Measurements from ENCODE around the gene PDCD4.
"Not testable (repeated sequence)": the region's sequence is repeated elsewhere in the genome, so short reads cannot be mapped to it uniquely, and the experiment has no call there.

PDCD4 gene

DNA sequence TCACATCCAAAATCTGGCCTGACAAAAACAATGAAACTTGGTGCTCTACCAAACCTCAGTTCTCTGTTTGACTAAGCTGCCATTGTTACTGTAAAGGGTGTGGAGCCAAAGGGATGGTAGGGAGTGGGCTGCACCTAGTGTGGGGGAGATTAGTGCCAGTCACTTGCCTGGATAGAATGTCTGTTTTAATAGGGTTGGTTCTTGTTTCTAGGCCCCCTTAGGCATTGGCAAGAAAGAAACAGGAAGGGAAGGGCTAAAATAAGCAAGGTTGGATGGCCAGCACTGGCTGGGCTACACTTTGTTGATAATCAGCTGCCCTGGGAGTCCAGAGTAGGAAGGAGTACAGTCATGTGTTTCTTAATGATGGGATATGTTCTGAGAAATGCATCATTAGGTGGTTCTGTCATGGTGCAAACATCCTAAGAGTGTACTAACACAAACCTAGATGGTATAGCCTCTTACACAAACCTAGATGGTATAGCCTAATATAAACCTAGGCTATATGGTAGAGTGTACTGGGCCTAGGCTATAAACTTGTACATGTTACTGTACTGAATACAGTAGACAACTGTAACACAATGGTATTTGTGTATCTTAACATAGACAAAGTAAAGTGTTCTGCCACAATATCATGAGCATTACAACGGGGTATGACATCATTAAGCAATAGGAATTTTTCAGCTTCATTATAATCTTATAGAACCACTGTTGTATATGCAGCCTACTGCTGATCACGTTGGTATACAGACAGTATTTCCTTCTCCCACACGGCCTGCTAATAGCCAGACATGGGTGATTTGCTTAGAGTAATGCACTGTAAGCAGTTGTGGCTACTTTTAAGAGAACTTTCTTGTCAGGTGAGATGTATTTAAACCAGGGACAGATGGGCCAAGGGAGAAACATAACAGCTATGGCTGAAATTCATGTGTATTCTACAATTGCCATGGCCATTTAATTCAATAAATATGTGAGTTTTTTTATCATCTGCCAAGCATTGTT, 31.9 kb downstream of the PDCD4 start:
- Histone ChIP-seq H3K27ac (ENCODE audit: insufficient read depth in 1 of 2, low read depth in 1 of 2, low read length in 2 of 2, poor library complexity in 1 of 2, severe bottlenecking in 2 of 2) (no peak overlapping the region), H3K36me3 (ENCODE audit: control insufficient read depth in 4 of 4, insufficient read depth in 4 of 4, low read length in 3 of 4) (peaks cover 7 to 31% (median 19%) of the 10 kb centered on the region in 4 experiments), H3K4me3 (ENCODE audit: control insufficient read depth in 1 of 7, extremely low read depth in 1 of 7, insufficient read depth in 4 of 7, low read depth in 2 of 7, low read length in 6 of 7) (no peak overlapping the region), H3K4me1 (ENCODE audit: control extremely low read depth in 1 of 4, control insufficient read depth in 4 of 4, insufficient read depth in 4 of 4, low read length in 3 of 4) (no peaks in the 10 kb centered on the region), H3K27me3 (replicated peaks in 2 of 5; ENCODE audit: control insufficient read depth in 4 of 5, insufficient read depth in 5 of 5, low read length in 4 of 5) (no peaks in the 10 kb centered on the region), H3K9me3 (ENCODE audit: control extremely low read depth in 1 of 5, control insufficient read depth in 4 of 5, insufficient read depth in 2 of 5, low read depth in 1 of 5, low read length in 4 of 5) (no peaks in the 10 kb centered on the region)
- DNase-seq: no peak
- POLR2A ChIA-PET: no interaction called here
- WGBS (ENCODE audit: insufficient coverage): 92% methylated on average over 2 of the region's 3 CpGs
- CTCF ChIA-PET: interaction anchor here (0.9 to 2.0 kb wide), 6 partner anchors 8 to 296 kb away, joined by 3 to 7 read pairs (median 3); no protein-coding TSS in a partner anchor

DNA sequence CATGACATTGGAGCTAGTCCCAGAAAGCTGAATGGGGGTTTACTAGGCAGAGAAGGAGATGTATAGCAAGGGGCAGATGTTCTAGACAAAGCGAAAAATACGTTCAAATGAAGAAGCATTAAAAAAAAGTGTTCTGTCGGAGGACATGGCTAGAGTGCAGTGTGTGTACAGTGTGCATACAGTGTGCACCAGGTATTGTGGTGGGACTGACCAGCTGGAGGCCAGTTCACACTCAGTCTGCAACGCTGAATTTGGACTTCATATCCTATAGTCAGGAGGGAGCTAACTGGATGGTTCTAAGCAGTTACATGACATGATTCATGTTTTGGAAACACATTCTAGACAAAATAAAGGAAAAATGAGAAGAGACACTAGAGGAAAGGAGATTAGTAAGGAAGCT, 38.4 kb downstream of the PDCD4 start:
- 97% methylated on average over 4 of the region's 4 CpGs for WGBS (ENCODE audit: insufficient coverage)
- H3K9me3 ChIP-seq (ENCODE audit: control extremely low read depth in 1 of 5, control insufficient read depth in 4 of 5, insufficient read depth in 2 of 5, low read depth in 1 of 5, low read length in 4 of 5): no peaks in the 10 kb centered on the region

DNA sequence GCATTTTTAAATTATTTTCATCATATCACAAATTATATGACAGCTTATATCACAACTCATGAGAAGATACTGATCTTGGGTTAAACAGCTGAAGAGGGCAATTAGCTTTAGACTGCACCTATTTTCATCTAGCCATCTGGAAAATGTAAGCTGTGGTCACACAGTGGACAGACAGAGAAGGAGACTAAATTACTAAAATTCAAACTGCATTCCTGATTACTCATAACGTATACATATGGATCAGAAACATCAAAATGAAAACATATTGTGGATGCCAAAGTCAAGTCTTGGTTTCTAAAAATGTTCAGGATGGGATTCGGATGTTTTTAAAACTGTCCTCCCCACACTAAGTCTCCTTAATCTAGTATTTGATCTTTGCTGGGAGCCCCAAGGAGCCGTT, 40.6 kb downstream of the PDCD4 start:
- Histone ChIP-seq H3K9me3 (ENCODE audit: control extremely low read depth in 1 of 5, control insufficient read depth in 4 of 5, insufficient read depth in 2 of 5, low read depth in 1 of 5, low read length in 4 of 5) (no peaks in the 10 kb centered on the region), H3K4me3 (ENCODE audit: control insufficient read depth in 1 of 7, extremely low read depth in 1 of 7, insufficient read depth in 4 of 7, low read depth in 2 of 7, low read length in 6 of 7) (no peak overlapping the region), H3K36me3 (ENCODE audit: control insufficient read depth in 4 of 4, insufficient read depth in 4 of 4, low read length in 3 of 4) (peaks cover 0 to 4% (median 0%) of the 10 kb centered on the region in 4 experiments), H3K27ac (ENCODE audit: insufficient read depth in 1 of 2, low read depth in 1 of 2, low read length in 2 of 2, poor library complexity in 1 of 2, severe bottlenecking in 2 of 2) (no peak overlapping the region), H3K27me3 (replicated peaks in 2 of 5; ENCODE audit: control insufficient read depth in 4 of 5, insufficient read depth in 5 of 5, low read length in 4 of 5) (no peaks in the 10 kb centered on the region), H3K4me1 (ENCODE audit: control extremely low read depth in 1 of 4, control insufficient read depth in 4 of 4, insufficient read depth in 4 of 4, low read length in 3 of 4) (peaks cover 0 to 4% (median under 1%) of the 10 kb centered on the region in 4 experiments)
- no peak for DNase-seq
- WGBS (ENCODE audit: insufficient coverage): 100% methylated on average over 2 of the region's 3 CpGs
- CTCF ChIA-PET: interaction anchor here (0.8 to 1.4 kb wide), 3 partner anchors 17 to 316 kb away, joined by 3 to 4 read pairs (median 3); no protein-coding TSS in a partner anchor
- POLR2A ChIA-PET: interaction anchor here (0.7 to 1.4 kb wide), 2 partner anchors 10 to 156 kb away, joined by 3 to 4 read pairs; no protein-coding TSS in a partner anchor

More for the DNA sequence above, 38.4 kb downstream of the PDCD4 start:
- DNase-seq: no peak
- ChIA-PET CTCF (interaction anchor here (0.9 to 1.3 kb wide), 5 partner anchors 9 to 299 kb away, joined by 3 to 7 read pairs (median 3); no protein-coding TSS in a partner anchor), POLR2A (interaction anchor here (0.6 to 1.0 kb wide), 2 partner anchors 9 to 75 kb away, joined by 3 to 4 read pairs; partner anchors contain the start of genes BBIP1 and SHOC2)
- no peak overlapping the region for H3K27ac ChIP-seq (ENCODE audit: insufficient read depth in 1 of 2, low read depth in 1 of 2, low read length in 2 of 2, poor library complexity in 1 of 2, severe bottlenecking in 2 of 2)
- no peak overlapping the region for H3K4me3 ChIP-seq (ENCODE audit: control insufficient read depth in 1 of 7, extremely low read depth in 1 of 7, insufficient read depth in 4 of 7, low read depth in 2 of 7, low read length in 6 of 7)
- H3K4me1 ChIP-seq (ENCODE audit: control extremely low read depth in 1 of 4, control insufficient read depth in 4 of 4, insufficient read depth in 4 of 4, low read length in 3 of 4): no peaks in the 10 kb centered on the region
- no peaks in the 10 kb centered on the region for H3K27me3 ChIP-seq (replicated peaks in 2 of 5; ENCODE audit: control insufficient read depth in 4 of 5, insufficient read depth in 5 of 5, low read length in 4 of 5)
- peaks cover 0 to 4% (median 1%) of the 10 kb centered on the region in 4 experiments for H3K36me3 ChIP-seq (ENCODE audit: control insufficient read depth in 4 of 4, insufficient read depth in 4 of 4, low read length in 3 of 4)

DNA sequence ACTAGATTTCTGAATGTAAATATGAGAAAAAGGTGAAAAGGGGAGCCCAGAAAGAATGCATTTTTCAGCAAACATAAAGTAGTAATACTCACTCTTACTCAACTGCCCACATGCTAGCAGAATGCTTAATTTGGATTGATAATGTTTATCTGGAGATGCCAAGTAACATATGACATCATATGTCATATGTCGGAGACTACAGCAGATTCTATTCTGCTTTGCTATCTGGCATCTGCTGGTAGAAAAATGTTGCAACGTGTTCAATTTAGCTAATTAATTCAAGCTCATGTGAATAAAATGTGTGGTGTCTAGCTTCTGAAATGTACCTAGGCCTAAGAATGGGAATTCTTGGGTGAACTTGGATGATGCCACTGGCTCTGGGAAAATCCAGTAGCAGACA, 42.7 kb downstream of the PDCD4 start:
- H3K4me1 ChIP-seq (ENCODE audit: control extremely low read depth in 1 of 4, control insufficient read depth in 4 of 4, insufficient read depth in 4 of 4, low read length in 3 of 4): peaks cover 7 to 13% (median 8%) of the 10 kb centered on the region in 4 experiments
- H3K27me3 ChIP-seq (replicated peaks in 2 of 5; ENCODE audit: control insufficient read depth in 4 of 5, insufficient read depth in 5 of 5, low read length in 4 of 5): no peaks in the 10 kb centered on the region
- H3K27ac ChIP-seq (ENCODE audit: insufficient read depth in 1 of 2, low read depth in 1 of 2, low read length in 2 of 2, poor library complexity in 1 of 2, severe bottlenecking in 2 of 2): no peak overlapping the region
- no peak overlapping the region for H3K4me3 ChIP-seq (ENCODE audit: control insufficient read depth in 1 of 7, extremely low read depth in 1 of 7, insufficient read depth in 4 of 7, low read depth in 2 of 7, low read length in 6 of 7)
- 100% methylated on average over 1 of the region's 2 CpGs for WGBS (ENCODE audit: insufficient coverage)
- ChIA-PET CTCF (interaction anchor here (1.1 to 1.4 kb wide), 3 partner anchors 15 to 306 kb away, joined by 3 to 4 read pairs (median 3); no protein-coding TSS in a partner anchor), POLR2A (no interaction called here)
- H3K36me3 ChIP-seq (ENCODE audit: control insufficient read depth in 4 of 4, insufficient read depth in 4 of 4, low read length in 3 of 4): peaks cover 0 to 4% (median 0%) of the 10 kb centered on the region in 4 experiments
- H3K9me3 ChIP-seq (ENCODE audit: control extremely low read depth in 1 of 5, control insufficient read depth in 4 of 5, insufficient read depth in 2 of 5, low read depth in 1 of 5, low read length in 4 of 5): no peaks in the 10 kb centered on the region
- DNase-seq: no peak

DNA sequence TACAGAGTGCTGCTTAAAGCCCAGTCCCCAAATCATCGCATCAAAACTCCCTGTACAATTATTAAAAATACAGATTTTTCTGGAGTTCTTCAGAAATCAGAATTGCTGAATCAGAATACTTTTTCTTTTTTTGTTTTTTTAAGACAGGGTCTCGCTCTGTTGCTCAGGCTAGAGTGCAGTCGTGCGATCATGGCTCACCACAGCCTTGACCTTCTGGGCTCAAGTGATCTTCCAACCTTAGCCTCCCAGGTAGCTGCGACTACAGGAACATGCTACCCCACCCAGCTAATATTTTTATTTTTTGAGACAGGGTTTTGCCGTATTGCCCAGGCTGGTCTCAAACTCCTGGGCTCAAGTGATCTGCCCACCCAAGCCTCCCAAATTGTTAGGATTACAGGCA, 43.3 kb downstream of the PDCD4 start:
- CTCF ChIA-PET: interaction anchor here (1.1 kb wide), 1 partner anchor 307 kb away, joined by 4 read pairs; no protein-coding TSS in a partner anchor
- no peaks in the 10 kb centered on the region for H3K27me3 ChIP-seq (replicated peaks in 2 of 5; ENCODE audit: control insufficient read depth in 4 of 5, insufficient read depth in 5 of 5, low read length in 4 of 5)
- no peaks in the 10 kb centered on the region for H3K9me3 ChIP-seq (ENCODE audit: control extremely low read depth in 1 of 5, control insufficient read depth in 4 of 5, insufficient read depth in 2 of 5, low read depth in 1 of 5, low read length in 4 of 5)
- no peak for DNase-seq
- peaks cover 7 to 13% (median 8%) of the 10 kb centered on the region in 4 experiments for H3K4me1 ChIP-seq (ENCODE audit: control extremely low read depth in 1 of 4, control insufficient read depth in 4 of 4, insufficient read depth in 4 of 4, low read length in 3 of 4)
- 94% methylated on average over 5 of the region's 6 CpGs for WGBS (ENCODE audit: insufficient coverage)
- POLR2A ChIA-PET: no interaction called here
- no peak overlapping the region for H3K4me3 ChIP-seq (ENCODE audit: control insufficient read depth in 1 of 7, extremely low read depth in 1 of 7, insufficient read depth in 4 of 7, low read depth in 2 of 7, low read length in 6 of 7)
- no peak overlapping the region for H3K27ac ChIP-seq (ENCODE audit: insufficient read depth in 1 of 2, low read depth in 1 of 2, low read length in 2 of 2, poor library complexity in 1 of 2, severe bottlenecking in 2 of 2)
- H3K36me3 ChIP-seq (ENCODE audit: control insufficient read depth in 4 of 4, insufficient read depth in 4 of 4, low read length in 3 of 4): peaks cover 0 to 4% (median 0%) of the 10 kb centered on the region in 4 experiments

DNA sequence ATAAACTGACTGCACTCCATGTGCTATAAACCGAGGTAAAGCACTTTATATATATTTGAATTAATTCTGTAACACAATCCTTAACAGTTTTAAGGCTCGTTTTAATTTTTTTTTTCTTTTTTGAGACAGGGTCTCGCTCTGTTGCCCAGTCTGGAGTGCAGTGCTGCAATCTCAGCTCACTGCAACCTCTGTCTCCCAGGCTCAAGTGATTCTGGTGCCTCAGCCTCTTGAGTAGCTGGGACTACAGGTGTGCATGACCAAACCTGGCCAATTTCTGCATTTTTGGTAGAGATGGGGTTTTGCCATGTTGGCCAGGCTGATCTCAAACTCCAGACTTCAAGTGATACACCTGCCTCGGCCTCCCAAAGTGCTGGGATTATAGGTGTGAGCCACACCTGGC, 43.9 kb downstream of the PDCD4 start:
- 100% methylated on average over 3 of the region's 4 CpGs for WGBS (ENCODE audit: insufficient coverage)
- CTCF ChIA-PET; POLR2A ChIA-PET; H3K27ac ChIP-seq (ENCODE audit: insufficient read depth in 1 of 2, low read depth in 1 of 2, low read length in 2 of 2, poor library complexity in 1 of 2, severe bottlenecking in 2 of 2); DNase-seq; H3K27me3 ChIP-seq (replicated peaks in 2 of 5; ENCODE audit: control insufficient read depth in 4 of 5, insufficient read depth in 5 of 5, low read length in 4 of 5); H3K36me3 ChIP-seq (ENCODE audit: control insufficient read depth in 4 of 4, insufficient read depth in 4 of 4, low read length in 3 of 4); H3K9me3 ChIP-seq (ENCODE audit: control extremely low read depth in 1 of 5, control insufficient read depth in 4 of 5, insufficient read depth in 2 of 5, low read depth in 1 of 5, low read length in 4 of 5); H3K4me3 ChIP-seq (ENCODE audit: control insufficient read depth in 1 of 7, extremely low read depth in 1 of 7, insufficient read depth in 4 of 7, low read depth in 2 of 7, low read length in 6 of 7): not testable (repeated sequence)
- peaks cover 7 to 13% (median 8%) of the 10 kb centered on the region in 4 experiments for H3K4me1 ChIP-seq (ENCODE audit: control extremely low read depth in 1 of 4, control insufficient read depth in 4 of 4, insufficient read depth in 4 of 4, low read length in 3 of 4)
